HG03460 (cell line): ENCODE measurements around the gene ABCC6.
"Not testable (repeated sequence)": the region's sequence is repeated elsewhere in the genome, so short reads cannot be mapped to it uniquely, and the experiment has no call there.

Experiments
- ATAC-seq: cut with Tn5 transposase; IDR thresholded peaks from one replicate; pipeline ENCODE4 v1.9.1; 2021; ENCODE audit not compliant: unreplicated experiment

The ABCC6 gene

GRCh38 chr16:16223662-16224241 lies 458 bp upstream of the ABCC6 start:
- ATAC-seq, result not testable (repeated sequence)

DNA sequence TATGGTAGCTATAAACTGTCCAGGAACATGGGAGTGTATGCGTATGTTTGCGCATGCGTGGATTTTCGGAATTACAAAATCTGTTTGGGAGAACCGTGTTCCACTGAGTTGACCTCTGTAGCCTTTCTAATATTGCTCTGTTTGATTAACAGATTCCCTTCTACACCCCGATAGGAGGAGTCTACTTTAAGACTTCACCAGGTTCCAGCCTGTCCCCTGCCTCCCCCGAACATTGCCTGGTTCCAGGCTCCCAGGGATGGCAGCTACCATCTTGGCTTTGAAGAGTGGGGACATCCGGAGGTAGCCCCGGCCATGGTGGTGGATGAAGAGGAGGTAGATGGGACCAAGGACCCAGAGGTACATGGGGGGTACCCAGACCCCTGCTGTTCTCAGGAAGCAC lies 1.9 kb downstream of the ABCC6 start:
- not testable (repeated sequence) for ATAC-seq

- ATAC-seq, result not testable (repeated sequence)
Observed at GRCh38 chr16:16220449-16220848, 2.8 kb downstream of the ABCC6 start.

DNA sequence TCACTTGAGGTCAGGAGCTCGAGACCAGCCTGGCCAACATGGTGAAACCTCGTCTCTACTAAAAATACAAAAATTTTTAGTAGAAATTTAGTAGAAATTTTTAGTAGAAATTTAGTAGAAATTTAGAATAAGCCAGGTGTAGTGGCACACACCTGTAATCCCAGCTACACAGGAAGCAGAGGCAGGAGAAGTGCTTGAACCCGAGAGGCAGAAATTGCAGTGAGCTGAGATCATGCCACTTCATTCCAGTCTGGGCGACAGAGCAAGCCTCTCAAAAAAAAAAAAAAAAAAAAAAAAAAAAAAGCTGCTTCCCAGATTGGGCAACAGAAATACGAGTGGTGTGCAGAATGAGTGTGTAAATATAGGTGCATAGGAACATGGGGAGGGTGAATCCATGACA lies 4.5 kb downstream of the ABCC6 start:
- ATAC-seq, result not testable (repeated sequence)

GRCh38 chr16:16218349-16218748 lies 4.9 kb downstream of the ABCC6 start:
- ATAC-seq, result not testable (repeated sequence)

DNA sequence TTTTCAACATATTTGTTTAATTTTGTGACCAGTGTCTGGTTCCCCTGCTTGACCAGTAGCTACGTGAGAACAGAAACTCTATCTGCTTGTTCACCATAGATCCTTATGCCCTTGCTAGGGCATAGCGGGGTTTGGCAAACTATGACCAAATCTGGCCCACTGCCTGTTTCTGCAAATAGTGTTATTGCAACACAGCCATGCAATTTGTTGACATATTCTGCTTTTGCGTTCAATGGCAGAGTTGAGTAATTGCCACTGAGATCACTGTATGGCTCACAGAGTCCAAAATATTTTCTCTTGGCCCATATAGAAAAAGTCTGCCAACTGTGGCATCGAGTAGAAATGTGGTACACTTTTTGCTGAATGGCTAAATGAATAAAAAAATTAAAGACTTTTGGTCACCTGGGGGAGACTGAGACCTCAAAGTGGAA lies 9.4 kb downstream of the ABCC6 start:
- not testable (repeated sequence) for ATAC-seq

DNA sequence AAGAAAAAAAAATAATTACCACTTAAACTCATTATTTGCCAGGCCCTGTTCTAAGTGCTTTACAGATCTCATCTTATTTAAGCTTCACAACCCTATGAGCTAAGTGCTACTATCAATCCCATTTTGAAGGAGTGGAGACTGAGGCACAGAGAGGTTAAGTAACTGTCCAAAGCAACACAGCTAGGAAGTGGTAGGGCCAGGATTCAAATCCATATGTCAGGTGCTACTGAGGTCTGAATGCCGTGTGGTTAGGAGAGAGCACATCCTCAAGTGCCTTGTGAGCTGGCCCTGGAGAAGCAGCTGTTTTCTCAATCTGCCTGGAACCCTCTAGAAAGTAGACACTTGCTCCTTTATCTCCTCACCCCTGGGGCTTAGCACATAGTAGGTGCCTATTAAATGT lies 11.9 kb downstream of the ABCC6 start:
- ATAC-seq, result not testable (repeated sequence)

GRCh38 chr16:16208461-16208860 lies 14.8 kb downstream of the ABCC6 start:
- not testable (repeated sequence) for ATAC-seq

- not testable (repeated sequence) for ATAC-seq
Observed at GRCh38 chr16:16207787-16208334, 15.4 kb downstream of the ABCC6 start.

GRCh38 chr16:16207097-16207786 lies 16.1 kb downstream of the ABCC6 start:
- not testable (repeated sequence) for ATAC-seq

- ATAC-seq, result not testable (repeated sequence)
Observed at GRCh38 chr16:16205864-16206263, 17.4 kb downstream of the ABCC6 start.

DNA sequence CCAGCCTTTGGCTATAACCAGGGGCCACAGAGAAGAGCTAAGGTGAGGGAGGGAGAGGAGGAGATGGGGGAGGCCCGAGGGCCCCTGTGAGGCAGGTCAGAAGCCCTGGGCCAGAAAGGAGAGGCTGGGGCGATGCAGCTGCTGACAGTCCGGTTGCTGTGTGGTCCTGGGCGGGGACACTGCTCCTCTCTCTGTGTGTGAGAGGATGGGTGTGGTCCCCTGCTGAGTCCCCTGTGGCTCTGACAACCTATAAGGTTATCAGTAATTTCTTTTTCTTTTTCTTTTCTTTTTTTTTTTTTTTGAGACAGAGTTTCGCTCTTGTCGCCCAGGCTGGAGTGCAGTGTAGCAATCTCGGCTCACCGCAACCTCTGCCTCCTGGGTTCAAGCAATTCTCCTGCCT lies 18.7 kb downstream of the ABCC6 start:
- not testable (repeated sequence) for ATAC-seq

DNA sequence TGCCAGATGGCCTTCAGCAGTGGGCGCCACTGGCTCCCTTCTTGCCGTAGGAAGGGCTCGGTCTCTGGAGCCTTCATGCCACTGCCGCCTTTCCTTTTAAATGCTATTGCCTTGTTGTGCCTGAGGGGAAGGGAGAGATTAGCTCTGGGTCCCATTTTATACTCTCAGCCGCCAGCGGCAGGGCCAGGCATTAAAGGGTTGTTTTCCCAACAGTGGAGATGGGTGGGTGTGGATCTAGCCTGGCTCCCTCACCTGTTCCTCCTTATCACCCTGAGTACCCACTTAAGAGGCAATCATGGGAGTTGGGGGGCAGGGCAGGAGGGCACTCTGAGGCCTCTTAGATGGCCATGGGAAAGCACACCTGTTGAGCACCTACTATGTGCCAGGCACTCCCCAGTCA lies 19.8 kb downstream of the ABCC6 start:
- ATAC-seq, result not testable (repeated sequence)

DNA sequence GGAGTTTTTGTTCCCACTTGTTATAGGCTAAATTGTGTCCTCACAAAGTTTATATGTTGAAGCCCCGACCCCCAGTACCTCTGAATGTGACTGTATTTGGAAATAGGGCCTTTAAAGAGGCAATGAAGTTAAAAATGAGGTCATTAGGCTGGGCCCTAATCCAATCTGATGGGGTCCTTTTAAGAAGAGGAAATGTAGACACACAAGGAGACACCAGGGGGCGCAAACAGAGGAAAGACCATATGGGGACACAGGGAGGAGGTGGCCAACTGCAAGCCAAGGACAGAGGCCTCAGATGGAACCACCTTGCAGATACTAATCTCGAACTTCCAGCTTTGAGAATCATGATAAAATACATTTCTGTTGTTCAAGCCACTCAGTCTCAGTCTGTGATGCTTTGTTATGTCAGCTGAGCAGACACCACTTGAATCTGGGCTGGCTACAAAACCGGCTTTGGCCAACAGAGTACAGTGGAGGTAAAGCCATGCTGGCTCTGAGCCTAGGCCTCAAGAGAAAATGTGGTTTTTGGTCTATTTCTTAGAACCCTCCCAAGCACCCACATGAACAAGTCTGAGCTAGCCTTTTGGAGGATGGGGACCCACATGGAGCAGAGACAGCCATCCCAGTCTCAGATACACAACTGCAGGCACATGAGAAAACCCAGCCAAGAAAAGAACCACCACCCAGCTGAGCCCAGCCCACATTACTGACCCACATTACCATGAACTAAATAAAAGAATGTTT lies 20.7 kb downstream of the ABCC6 start:
- not testable (repeated sequence) for ATAC-seq

DNA sequence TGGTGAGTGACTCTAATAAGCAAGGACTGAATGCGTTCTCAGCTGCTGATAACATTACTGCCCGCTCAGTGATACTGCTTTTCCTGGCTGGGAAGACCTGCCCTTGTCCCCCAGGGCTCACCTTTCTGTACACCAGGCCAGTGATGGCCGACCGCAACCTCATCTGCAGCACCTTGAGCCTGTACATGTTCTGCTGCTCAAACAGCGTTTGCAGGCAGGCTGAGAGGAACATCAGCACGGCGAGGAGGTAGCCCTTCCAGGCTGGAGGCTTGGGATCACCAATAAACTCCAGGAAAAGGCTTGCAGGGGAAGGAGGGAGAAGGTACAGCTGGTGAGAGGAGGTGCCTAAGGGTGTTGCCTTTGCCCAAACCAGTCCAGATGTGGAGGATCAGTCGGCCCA lies 21.4 kb downstream of the ABCC6 start:
- ATAC-seq, result not testable (repeated sequence)

GRCh38 chr16:16200391-16200790 lies 22.9 kb downstream of the ABCC6 start:
- not testable (repeated sequence) for ATAC-seq

DNA sequence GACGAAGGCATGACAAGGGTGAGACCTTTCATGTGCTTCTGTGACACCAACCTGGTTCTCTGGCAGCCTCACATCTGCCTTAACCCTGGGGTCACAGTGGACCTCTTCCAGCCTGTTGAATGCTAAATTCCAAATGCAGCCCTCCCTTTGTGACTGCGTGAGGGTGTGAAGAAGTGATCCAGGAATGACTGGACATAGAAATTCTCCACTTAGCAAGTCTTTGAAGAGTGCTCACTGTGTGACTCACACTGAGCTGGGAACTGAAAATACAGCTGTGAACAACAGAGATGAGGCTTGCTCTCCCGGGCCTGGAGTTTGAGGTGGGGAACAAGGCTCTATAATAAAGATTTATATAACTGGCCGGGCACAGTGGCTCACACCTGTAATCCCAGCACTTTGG lies 23.9 kb downstream of the ABCC6 start:
- not testable (repeated sequence) for ATAC-seq

DNA sequence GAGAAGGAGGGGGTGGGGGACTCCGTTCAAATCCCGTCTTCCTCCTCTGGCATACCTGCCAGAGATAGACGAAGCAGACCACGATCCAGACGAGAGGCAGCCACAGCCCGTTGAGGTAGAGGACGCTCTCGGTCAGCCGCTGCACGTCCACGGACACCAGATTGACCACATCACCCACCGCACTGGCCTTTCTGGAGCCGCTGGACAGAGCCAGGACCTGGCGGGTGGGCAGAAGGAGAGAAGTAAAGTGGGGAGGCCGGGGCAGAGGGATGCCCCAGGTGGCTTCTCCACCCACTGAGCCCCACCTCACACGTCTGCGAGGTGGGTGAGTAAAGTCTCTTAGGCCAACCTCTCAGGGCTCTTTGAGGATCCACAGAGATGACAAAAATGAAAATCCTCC lies 25.3 kb downstream of the ABCC6 start:
- no peak for ATAC-seq

- ATAC-seq, result no peak
Observed at GRCh38 chr16:16197331-16197730, 26.0 kb downstream of the ABCC6 start.

DNA sequence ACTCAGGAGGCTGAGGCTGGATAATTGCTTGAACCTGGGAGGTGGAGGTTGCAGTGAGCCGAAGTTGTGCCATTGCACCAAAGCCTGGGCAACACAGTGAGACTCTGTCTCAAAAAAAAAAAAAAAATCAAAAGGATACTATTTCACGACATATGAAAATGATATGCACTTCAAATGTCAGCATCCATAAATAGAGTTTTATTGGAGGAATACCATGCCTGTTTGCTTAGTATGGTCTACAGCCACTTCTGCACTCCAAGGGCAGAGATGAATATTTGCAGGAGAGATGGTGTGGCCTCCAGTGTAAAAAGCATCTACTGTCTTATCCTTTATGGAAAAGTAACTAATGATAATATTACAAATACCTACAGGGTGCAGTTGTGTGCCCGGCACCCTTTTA lies 27.2 kb downstream of the ABCC6 start:
- ATAC-seq, result no peak

GRCh38 chr16:16191493-16192167 lies 31.7 kb downstream of the ABCC6 start:
- no peak for ATAC-seq
